GM08714 (cell line): ENCODE measurements around the gene MYO10.

Source experiments
- H3K4me3 ChIP-seq: fragments of 200-500 bp; sonication (Bioruptor generic); 2 replicates; pipeline ENCODE4 v1.5.1; 2014; ENCODE audit warnings: mild to moderate bottlenecking, low read length, inconsistent platforms
- ZNF274 ChIP-seq: IDR thresholded peaks from 2 replicates; pipeline ENCODE4 v1.6.1; 2012; ENCODE audit warnings: mild to moderate bottlenecking, low read depth, low read length

Gene MYO10

DNA sequence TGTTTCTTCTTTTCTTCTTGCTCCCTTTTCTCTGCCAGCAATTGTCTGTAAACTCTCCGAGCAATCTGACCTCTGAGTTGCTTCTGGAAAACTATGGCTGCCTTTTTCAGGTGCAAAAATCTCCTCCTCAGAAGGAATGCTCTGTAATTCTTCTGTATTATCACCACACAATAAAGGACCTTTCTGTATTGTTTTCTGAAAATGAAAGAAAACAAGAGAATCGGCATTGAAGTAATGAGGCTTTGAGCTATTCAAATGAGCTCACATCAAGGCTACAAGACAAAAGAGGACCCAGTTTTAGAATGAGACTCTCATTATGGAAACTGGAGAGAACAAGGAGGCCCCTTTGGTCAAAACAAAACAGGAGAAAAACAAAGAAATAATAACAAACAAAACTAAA is 233.1 kb downstream of the MYO10 start:
- no peak overlapping the region for H3K4me3 ChIP-seq
- TF ChIP-seq ZNF274: no peak

DNA sequence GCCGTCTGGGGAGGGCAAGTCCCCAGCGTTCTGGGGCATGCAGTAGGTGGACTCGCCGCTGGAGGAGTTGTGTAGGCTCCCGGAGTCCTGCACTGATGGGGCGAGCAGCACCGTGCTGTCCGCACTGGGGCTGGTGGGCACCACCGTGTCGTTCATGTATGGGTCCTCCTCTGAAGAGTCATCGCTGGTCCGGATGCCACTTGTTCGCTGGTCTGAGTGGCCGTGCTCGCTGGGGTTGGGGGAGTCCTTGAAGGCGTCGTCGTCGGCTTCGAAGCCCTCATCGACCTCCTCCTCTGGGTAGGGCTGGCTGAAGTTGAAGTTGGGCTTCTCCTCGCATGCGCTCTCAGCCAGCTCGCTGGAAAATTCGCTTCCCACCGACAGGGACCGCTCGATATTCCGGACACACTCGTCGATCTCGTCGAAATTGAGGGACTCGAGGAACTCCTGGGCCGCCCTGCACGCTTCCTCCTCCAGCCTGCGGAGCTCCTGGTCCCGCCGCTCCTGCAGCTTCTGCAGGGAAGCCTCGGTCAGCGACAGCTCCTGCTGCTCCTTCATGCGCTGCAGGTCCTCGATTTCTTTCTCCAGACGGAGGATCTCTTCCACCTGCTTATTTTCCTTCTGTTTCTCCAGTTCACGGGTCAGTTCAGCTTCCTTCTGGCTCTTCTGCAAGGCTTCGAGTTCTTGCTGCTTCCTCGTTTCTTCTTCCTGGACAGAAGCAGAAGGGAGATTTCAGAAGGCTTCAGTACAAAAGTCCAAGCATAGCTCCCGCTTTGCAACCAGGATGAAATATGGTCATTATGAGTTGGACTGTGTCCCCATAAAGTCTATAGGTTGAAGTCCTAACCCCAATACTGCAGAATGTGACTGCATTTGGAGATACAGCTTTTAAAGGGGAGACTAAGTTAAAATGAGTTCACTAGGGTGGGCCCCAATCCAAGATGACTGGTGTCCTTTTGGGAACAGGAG is 234.7 kb downstream of the MYO10 start:
- no peak overlapping the region for H3K4me3 ChIP-seq
- no peak for TF ChIP-seq ZNF274

DNA sequence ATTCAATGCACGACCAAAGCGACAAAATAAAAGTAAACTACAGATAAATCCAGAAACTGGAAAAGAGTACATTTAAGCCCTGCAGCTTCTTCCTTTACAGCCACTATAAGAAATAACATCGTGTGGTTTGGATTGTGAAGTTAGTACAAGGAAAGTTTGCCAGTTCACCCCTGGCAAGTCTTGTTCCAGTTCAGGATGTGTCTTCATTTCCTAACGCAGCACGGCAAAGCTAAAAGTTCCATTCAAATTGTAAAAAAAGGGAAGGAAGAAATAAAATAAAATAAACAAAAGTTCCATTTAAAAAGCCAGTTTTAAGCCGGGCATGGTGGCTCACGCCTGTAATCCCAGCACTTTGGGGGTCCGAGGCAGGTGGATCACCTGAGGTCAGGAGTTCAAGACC is 236.0 kb downstream of the MYO10 start:
- TF ChIP-seq ZNF274: no peak
- H3K4me3 ChIP-seq: no peak overlapping the region

DNA sequence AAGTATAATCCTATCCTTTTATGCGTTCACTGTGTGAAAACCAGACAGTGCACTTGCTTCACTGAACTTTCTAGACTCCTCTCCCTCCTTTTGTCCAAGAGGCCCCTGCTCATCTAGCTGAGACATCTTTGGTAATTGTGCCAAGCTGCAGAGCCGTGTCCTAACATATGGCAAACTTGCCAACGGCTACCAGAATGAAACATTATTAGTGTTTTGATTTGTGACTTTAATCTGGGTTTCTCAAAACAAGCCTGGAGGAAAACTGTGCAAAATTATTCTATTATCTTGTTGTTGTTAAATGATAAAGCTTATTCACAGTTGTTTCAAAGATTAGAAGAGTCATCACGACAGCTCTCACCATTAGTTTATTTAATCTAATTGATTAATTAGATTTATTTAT is 240.3 kb downstream of the MYO10 start:
- TF ChIP-seq ZNF274: no peak
- H3K4me3 ChIP-seq: no peak overlapping the region

DNA sequence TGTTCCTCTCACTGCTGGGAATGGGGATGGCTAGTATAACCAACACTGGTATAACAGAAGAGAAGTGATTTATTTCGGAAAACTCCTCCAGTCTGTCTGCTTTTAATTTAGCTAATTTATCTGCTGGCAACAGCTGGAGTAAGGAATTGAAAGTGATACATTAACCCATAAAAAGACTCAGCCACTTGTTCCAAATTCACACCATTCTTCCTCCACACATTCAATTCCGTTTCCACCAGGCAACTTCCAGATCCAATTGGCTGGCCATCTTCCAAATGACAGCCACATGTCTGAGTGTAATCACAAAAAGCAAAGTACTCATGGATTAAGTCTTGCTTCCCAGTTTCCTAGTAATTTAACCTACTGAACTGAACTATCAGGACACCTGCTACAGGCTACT is 242.2 kb downstream of the MYO10 start:
- no peak overlapping the region for H3K4me3 ChIP-seq
- TF ChIP-seq ZNF274: no peak

GRCh38 chr5:16691731-16692130 is 244.4 kb downstream of the MYO10 start:
- TF ChIP-seq ZNF274: no peak
- no peak overlapping the region for H3K4me3 ChIP-seq

GRCh38 chr5:16690243-16690852 is 245.7 kb downstream of the MYO10 start:
- no peak for TF ChIP-seq ZNF274
- no peak overlapping the region for H3K4me3 ChIP-seq

DNA sequence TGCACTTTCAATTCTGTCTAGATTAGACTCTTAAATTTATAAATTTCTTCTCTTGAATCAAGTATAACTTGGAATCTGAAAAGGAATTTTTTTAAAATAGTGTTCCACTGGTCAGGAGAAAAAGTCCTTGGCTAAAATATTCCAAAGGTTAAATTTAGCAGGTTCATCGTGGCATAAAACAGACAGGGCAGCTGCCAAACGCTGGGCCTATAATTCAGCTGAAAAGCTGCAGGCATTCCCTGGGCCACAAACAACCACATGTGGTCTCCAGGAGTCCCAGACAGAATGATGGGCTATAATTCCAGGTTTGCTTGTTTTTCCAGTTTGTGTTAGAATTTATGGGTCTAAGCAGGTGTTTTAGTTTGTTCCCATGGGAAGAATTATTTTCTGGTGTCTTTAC is 248.2 kb downstream of the MYO10 start:
- H3K4me3 ChIP-seq: no peak overlapping the region
- no peak for TF ChIP-seq ZNF274

- TF ChIP-seq ZNF274: no peak
- H3K4me3 ChIP-seq: no peak overlapping the region
Measured at GRCh38 chr5:16685069-16685468, 251.0 kb downstream of the MYO10 start.

GRCh38 chr5:16681876-16682275 is 254.2 kb downstream of the MYO10 start:
- H3K4me3 ChIP-seq: no peak overlapping the region

DNA sequence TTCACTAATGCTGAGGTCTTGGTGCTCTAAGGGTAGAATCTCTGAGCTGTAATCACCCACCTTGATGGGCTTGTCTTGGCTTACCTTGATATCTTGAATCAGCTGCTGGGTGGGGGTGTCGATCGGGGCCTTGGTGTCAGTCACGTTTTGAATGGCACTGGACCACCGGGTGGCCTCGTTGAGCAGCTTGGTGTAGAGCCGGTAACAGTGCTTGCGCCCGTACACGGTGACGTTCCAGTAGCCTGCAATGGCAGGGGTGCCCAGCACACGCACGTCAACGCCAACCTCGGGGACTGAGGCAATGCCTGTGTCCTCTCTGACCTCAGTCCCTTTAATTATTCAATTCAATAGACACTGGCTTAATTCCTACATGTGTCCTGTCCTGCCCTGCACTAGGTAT is 256.2 kb downstream of the MYO10 start:
- no peak overlapping the region for H3K4me3 ChIP-seq
- no peak for TF ChIP-seq ZNF274

More at GRCh38 chr5:16681876-16682275, 254.2 kb downstream of the MYO10 start:
- no peak for TF ChIP-seq ZNF274

GRCh38 chr5:16679190-16679589 is 256.9 kb downstream of the MYO10 start:
- H3K4me3 ChIP-seq: no peak overlapping the region
- TF ChIP-seq ZNF274: no peak

- no peak for TF ChIP-seq ZNF274
- H3K4me3 ChIP-seq: no peak overlapping the region
Measured at GRCh38 chr5:16675806-16676205, 260.3 kb downstream of the MYO10 start.

- TF ChIP-seq ZNF274: no peak
- no peak overlapping the region for H3K4me3 ChIP-seq
Measured at GRCh38 chr5:16674750-16675149, 261.3 kb downstream of the MYO10 start.

DNA sequence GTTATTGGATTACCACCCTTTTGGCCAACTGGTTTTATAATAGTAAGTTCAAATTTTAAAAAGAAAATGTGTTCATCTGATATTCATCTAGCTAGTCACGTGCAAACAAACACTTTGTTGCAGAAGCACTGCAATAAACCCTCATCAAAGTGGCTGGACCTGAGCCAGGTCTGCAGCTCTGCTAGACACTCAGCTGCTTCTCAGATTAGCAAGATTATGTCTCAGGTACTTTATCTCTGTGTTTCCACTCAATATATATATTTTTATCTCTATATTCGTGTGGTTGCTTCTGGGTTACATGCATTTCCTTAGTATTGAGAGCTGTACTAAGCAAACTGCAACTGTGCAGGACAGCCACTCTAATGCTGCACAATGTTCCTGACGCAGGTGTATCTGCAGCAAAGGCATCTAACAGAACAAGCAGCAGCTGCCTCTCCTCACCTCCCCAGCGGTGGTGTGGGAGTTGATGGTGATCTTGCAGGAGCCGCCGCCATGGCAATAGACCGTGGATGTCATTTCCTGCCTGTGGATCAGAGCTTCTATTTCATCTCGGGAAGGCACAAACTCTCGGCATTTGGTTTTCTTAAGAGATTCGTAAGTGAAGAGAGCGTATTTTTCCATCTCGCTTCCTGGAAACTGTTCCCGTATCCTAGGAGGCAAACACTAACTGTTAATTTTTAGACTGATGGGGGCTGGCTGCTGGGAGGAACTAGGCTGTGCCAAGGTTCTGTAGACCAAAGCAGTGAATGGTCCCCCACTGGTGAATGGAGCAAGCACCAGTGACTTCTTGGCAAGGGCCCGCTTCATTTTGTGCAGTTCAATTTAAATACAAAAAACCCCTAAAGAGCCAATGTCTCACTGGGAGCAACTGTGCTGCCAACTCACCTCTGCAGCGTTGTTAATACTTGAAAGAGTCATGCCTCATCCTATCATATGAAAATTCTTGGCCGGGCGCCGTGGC is 262.6 kb downstream of the MYO10 start:
- TF ChIP-seq ZNF274: no peak

More for the DNA sequence above, 262.6 kb downstream of the MYO10 start:
- no peak overlapping the region for H3K4me3 ChIP-seq
